Brain microvascular endothelial cell (primary cell): ENCODE data around the gene CCDC183.

Experiments
- DNase-seq: peaks from one replicate; pipeline ENCODE4 v3.0.0-alpha.2; 2020
- H3K27ac ChIP-seq: fragments of 250-450 bp; sonication (Bioruptor Pico); 2 replicates; pipeline ENCODE4 v1.5.1; 2020; ENCODE audit warnings: mild to moderate bottlenecking, moderate library complexity
- H3K27me3 ChIP-seq: fragments of 250-450 bp; sonication (Bioruptor Pico); replicated peaks from 2 replicates; pipeline ENCODE4 v1.5.1; 2020; ENCODE audit warnings: mild to moderate bottlenecking
- H3K36me3 ChIP-seq: fragments of 250-450 bp; sonication (Bioruptor Pico); replicated peaks from 2 replicates; pipeline ENCODE4 v1.5.1; 2020; ENCODE audit warnings: mild to moderate bottlenecking
- H3K4me3 ChIP-seq: 2 replicates; pipeline ENCODE4 v1.5.1; 2011; ENCODE audit warnings: low read depth, mild to moderate bottlenecking, control low read depth, low read length, moderate library complexity
- in situ Hi-C: cut with HindIII; loops from 2 replicates; pipeline ENCODE4 v1.10.0; 2017; ENCODE audit warnings: low sequenced_read_pairs, low pct_ligation_motif_present
- TF ChIP-seq, protein P1 (sequence below): IDR thresholded peaks from 2 replicates; pipeline ENCODE4 v1.5.1; 2011; ENCODE audit warnings: low read depth, mild to moderate bottlenecking, moderate library complexity, low read length, control low read depth, inconsistent platforms; ENCODE audit errors: missing control alignments

The CCDC183 gene

DNA sequence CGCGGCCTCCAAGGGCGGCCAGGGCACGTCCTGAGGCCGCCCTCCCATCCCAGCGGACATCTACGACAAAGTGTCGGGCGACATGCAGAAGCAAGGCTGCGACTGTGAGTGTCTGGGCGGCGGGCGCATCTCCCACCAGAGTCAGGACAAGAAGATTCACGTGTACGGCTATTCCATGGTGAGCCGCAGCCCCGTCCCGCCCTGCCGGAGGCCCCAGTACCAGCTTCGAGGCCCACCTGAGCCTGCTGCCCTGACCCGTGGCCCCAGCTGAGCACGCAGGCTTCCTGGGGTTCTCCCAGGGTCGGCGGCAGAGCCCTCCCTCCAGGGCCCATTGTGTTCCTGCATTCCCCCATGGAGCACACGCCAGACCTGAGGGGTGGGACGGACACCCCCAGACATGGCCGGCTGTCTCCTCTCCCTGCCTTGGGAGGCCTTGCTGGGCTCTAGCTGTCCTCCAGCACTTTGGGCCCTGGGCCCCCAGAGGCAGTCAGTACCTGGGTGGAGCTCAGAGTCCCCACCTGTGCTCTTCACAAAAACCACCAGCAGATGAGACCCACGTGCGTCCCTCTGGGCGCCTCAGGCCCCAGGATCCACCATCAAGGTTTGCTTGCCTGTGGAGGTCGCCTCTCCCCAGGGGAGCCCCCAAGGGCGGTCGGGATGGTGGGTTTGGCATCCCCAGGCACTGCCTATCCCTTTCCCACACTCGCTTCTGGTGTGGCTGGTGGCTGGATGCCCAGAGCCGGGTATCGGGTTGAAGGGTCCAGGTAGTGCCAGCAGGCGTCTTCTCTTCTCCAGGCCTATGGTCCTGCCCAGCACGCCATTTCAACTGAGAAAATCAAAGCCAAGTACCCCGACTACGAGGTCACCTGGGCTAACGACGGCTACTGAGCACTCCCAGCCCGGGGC is 54.1 kb downstream of the CCDC183 start:
- no peak for DNase-seq
- in situ Hi-C loops = no loop called here
- Histone ChIP-seq H3K4me3 (peak overlapping the region; percentile 79), H3K27ac (peak overlapping the region; percentile 31), H3K27me3 (peaks cover 10% of the 10 kb centered on the region), H3K36me3 (peaks cover 17% of the 10 kb centered on the region)
- TF ChIP-seq, protein P1, sequence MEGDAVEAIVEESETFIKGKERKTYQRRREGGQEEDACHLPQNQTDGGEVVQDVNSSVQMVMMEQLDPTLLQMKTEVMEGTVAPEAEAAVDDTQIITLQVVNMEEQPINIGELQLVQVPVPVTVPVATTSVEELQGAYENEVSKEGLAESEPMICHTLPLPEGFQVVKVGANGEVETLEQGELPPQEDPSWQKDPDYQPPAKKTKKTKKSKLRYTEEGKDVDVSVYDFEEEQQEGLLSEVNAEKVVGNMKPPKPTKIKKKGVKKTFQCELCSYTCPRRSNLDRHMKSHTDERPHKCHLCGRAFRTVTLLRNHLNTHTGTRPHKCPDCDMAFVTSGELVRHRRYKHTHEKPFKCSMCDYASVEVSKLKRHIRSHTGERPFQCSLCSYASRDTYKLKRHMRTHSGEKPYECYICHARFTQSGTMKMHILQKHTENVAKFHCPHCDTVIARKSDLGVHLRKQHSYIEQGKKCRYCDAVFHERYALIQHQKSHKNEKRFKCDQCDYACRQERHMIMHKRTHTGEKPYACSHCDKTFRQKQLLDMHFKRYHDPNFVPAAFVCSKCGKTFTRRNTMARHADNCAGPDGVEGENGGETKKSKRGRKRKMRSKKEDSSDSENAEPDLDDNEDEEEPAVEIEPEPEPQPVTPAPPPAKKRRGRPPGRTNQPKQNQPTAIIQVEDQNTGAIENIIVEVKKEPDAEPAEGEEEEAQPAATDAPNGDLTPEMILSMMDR = no peak

GRCh38 chr9:136850866-136851775 is 55.0 kb downstream of the CCDC183 start:
- Histone ChIP-seq H3K27me3 (peaks cover 2% of the 10 kb centered on the region), H3K4me3 (no peak overlapping the region), H3K27ac (no peak overlapping the region), H3K36me3 (peaks cover 17% of the 10 kb centered on the region)
- in situ Hi-C loops = no loop called here
- DNase-seq = no peak
- TF ChIP-seq, protein P1 = no peak

GRCh38 chr9:136851941-136852663 is 56.0 kb downstream of the CCDC183 start, which contains the start of gene MAMDC4:
Gene MAMDC4 (plus strand): TSS chr9:136852346. CDS start chr9:136852417, 71 bp downstream.
- TF ChIP-seq, protein P1 = no peak
- in situ Hi-C loops = no loop called here

GRCh38 chr9:136852664-136853595 is 56.8 kb downstream of the CCDC183 start:
- in situ Hi-C loops = no loop called here

More at GRCh38 chr9:136851941-136852663, 56.0 kb downstream of the CCDC183 start, which contains the start of gene MAMDC4:
- Histone ChIP-seq H3K36me3 (peaks cover 17% of the 10 kb centered on the region), H3K27ac (no peak within 1 kb of the TSS), H3K4me3 (no peak within 1 kb of the TSS), H3K27me3 (no peaks in the 10 kb centered on the region)
- DNase-seq = no peak

More at GRCh38 chr9:136852664-136853595, 56.8 kb downstream of the CCDC183 start:
- Histone ChIP-seq H3K4me3 (no peak overlapping the region), H3K27me3 (no peaks in the 10 kb centered on the region), H3K36me3 (peaks cover 17% of the 10 kb centered on the region), H3K27ac (no peak overlapping the region)
- TF ChIP-seq, protein P1 = no peak
- no peak for DNase-seq
